H9 (cell line): Measurements from ENCODE around the gene FASTK. TPM values are rescaled to one million over a fixed set of nuclear protein-coding genes. Genes with fewer than 3 reads are reported as not detected.

Source experiments
- DNase-seq: peaks from one replicate; pipeline ENCODE4 v3.0.0-alpha.2; 2017
- H2AFZ ChIP-seq: one replicate; pipeline ENCODE4 v1.6.1; 2013; ENCODE audit warnings: mild to moderate bottlenecking, low read length, control low read depth, moderate library complexity
- H2AK5ac ChIP-seq: 2 replicates; pipeline ENCODE4 v1.6.1; 2013; ENCODE audit warnings: low read length, control low read depth, mixed read lengths; ENCODE audit not compliant: insufficient read length
- H2BK120ac ChIP-seq: one replicate; pipeline ENCODE4 v1.6.1; 2013; ENCODE audit warnings: low read depth, mild to moderate bottlenecking, low read length, control low read depth, inconsistent platforms; ENCODE audit not compliant: poor library complexity, severe bottlenecking
- H2BK12ac ChIP-seq: 2 replicates; pipeline ENCODE4 v1.6.1; 2013; ENCODE audit warnings: low read length, control low read depth, mixed read lengths, low read depth; ENCODE audit not compliant: insufficient read length
- H2BK15ac ChIP-seq: 2 replicates; pipeline ENCODE4 v1.6.1; 2013; ENCODE audit warnings: low read depth, low read length, control low read depth
- H2BK20ac ChIP-seq: one replicate; pipeline ENCODE4 v1.6.1; 2013; ENCODE audit warnings: low read depth, mild to moderate bottlenecking, low read length, control low read depth, inconsistent platforms; ENCODE audit not compliant: poor library complexity, severe bottlenecking
- H2BK5ac ChIP-seq: 2 replicates; pipeline ENCODE4 v1.6.1; 2013; ENCODE audit warnings: low read length, control low read depth, mixed read lengths; ENCODE audit not compliant: insufficient read length
- H3K14ac ChIP-seq: 2 replicates; pipeline ENCODE4 v1.6.1; 2013; ENCODE audit warnings: low read length, control low read depth; ENCODE audit not compliant: insufficient read depth
- H3K18ac ChIP-seq: 2 replicates; pipeline ENCODE4 v1.6.1; 2013; ENCODE audit warnings: low read depth, mild to moderate bottlenecking, mixed read lengths, low read length, control low read depth; ENCODE audit not compliant: insufficient read length
- H3K23ac ChIP-seq: 2 replicates; pipeline ENCODE4 v1.6.1; 2013; ENCODE audit warnings: low read length, control low read depth, mixed read lengths, low read depth; ENCODE audit not compliant: insufficient read length
- H3K23me2 ChIP-seq: 2 replicates; pipeline ENCODE4 v1.6.1; 2013; ENCODE audit warnings: low read depth, mild to moderate bottlenecking, mixed read lengths, low read length, control low read depth; ENCODE audit not compliant: insufficient read length, poor library complexity, severe bottlenecking
- H3K27ac ChIP-seq: 2 replicates; pipeline ENCODE4 v1.5.1; 2013; ENCODE audit warnings: low read length, control low read depth, mixed read lengths, low read depth; ENCODE audit not compliant: insufficient read length
- H3K27me3 ChIP-seq: 2 replicates; pipeline ENCODE4 v1.6.1; 2013; ENCODE audit warnings: low read length, control low read depth, inconsistent platforms; ENCODE audit not compliant: insufficient read depth
- H3K4ac ChIP-seq: 2 replicates; pipeline ENCODE4 v1.6.1; 2013; ENCODE audit warnings: low read depth, mild to moderate bottlenecking, control low read depth, inconsistent platforms, low read length, moderate library complexity
- H3K4me1 ChIP-seq: 2 replicates; pipeline ENCODE4 v1.6.1; 2013; ENCODE audit warnings: low read length, control low read depth, inconsistent platforms; ENCODE audit not compliant: insufficient read depth
- H3K4me2 ChIP-seq: 2 replicates; pipeline ENCODE4 v1.6.1; 2013; ENCODE audit warnings: low read length, control low read depth, mixed read lengths; ENCODE audit not compliant: insufficient read length, insufficient read depth
- H3K56ac ChIP-seq: 2 replicates; pipeline ENCODE4 v1.6.1; 2013; ENCODE audit warnings: low read depth, mild to moderate bottlenecking, mixed read lengths, low read length, control low read depth; ENCODE audit not compliant: insufficient read length
- H3K79me1 ChIP-seq: 2 replicates; pipeline ENCODE4 v1.6.1; 2013; ENCODE audit warnings: low read depth, mild to moderate bottlenecking, moderate library complexity, low read length, control low read depth, inconsistent platforms; ENCODE audit not compliant: insufficient read depth, poor library complexity, severe bottlenecking
- H3K79me2 ChIP-seq: 2 replicates; pipeline ENCODE4 v1.6.1; 2013; ENCODE audit warnings: low read length, control low read depth, inconsistent platforms; ENCODE audit not compliant: insufficient read depth
- H3K9ac ChIP-seq: 2 replicates; pipeline ENCODE4 v1.6.1; 2013; ENCODE audit warnings: low read length, control low read depth, mixed read lengths; ENCODE audit not compliant: insufficient read length; ENCODE audit errors: extremely low read depth
- H3K9me3 ChIP-seq: one replicate; pipeline ENCODE4 v1.6.1; 2013; ENCODE audit warnings: low read depth, low read length, inconsistent platforms; ENCODE audit not compliant: control insufficient read depth
- H3T11ph ChIP-seq: one replicate; pipeline ENCODE4 v1.6.1; 2013; ENCODE audit warnings: mild to moderate bottlenecking, low read length, control low read depth, inconsistent platforms
- H4K20me1 ChIP-seq: one replicate; pipeline ENCODE4 v1.6.1; 2013; ENCODE audit not compliant: control insufficient read depth, insufficient read length, insufficient read depth
- H4K5ac ChIP-seq: 2 replicates; pipeline ENCODE4 v1.6.1; 2013; ENCODE audit warnings: low read depth, mild to moderate bottlenecking, mixed read lengths, low read length, control low read depth; ENCODE audit not compliant: insufficient read length
- H4K8ac ChIP-seq: replicated peaks from 2 replicates; pipeline ENCODE4 v1.6.1; 2013; ENCODE audit warnings: low read length, control low read depth, mixed read lengths, low read depth; ENCODE audit not compliant: insufficient read length
- H4K91ac ChIP-seq: 2 replicates; pipeline ENCODE4 v1.6.1; 2013; ENCODE audit warnings: low read depth, mild to moderate bottlenecking, moderate library complexity, mixed read lengths, low read length, control low read depth; ENCODE audit not compliant: insufficient read length
- H3K27ac Mint-ChIP-seq, 3 experiments: 2 replicates in 2 of 3; 3 replicates in 1 of 3; pipeline ENCODE4 v1.8.0; 2020 to 2021; ENCODE audit warnings: mixed read lengths in 3 of 3, mild to moderate bottlenecking in 1 of 3, moderate library complexity in 1 of 3
- H3K27me3 Mint-ChIP-seq: 2 replicates; pipeline ENCODE4 v1.8.0; 2021; ENCODE audit warnings: low read depth, mild to moderate bottlenecking, moderate library complexity, mixed read lengths
- H3K36me3 Mint-ChIP-seq, 3 experiments: 2 replicates in 2 of 3; 3 replicates in 1 of 3; pipeline ENCODE4 v1.8.0; 2020 to 2021; ENCODE audit warnings: low read depth in 3 of 3, mixed read lengths in 3 of 3; ENCODE audit not compliant: insufficient read depth in 1 of 3
- H3K4me1 Mint-ChIP-seq, 2 experiments: 2 replicates each; pipeline ENCODE4 v1.8.0; 2020; ENCODE audit warnings: mixed read lengths in 2 of 2
- H3K4me3 Mint-ChIP-seq, 2 experiments: 2 replicates in 1 of 2; 3 replicates in 1 of 2; pipeline ENCODE4 v1.8.0; 2020 to 2021; ENCODE audit warnings: mild to moderate bottlenecking in 2 of 2, mixed read lengths in 2 of 2, moderate library complexity in 1 of 2
- H3K9me3 Mint-ChIP-seq, 2 experiments: 2 replicates in 1 of 2; 3 replicates in 1 of 2; pipeline ENCODE4 v1.8.0; 2020; ENCODE audit warnings: mild to moderate bottlenecking in 2 of 2, mixed read lengths in 2 of 2, moderate library complexity in 1 of 2
- CTCF ChIP-seq: fragments of 200-600 bp; sonication (generic); conservative IDR thresholded peaks from 3 replicates; pipeline ENCODE4 v1.8.0; 2021; ENCODE audit warnings: antibody characterized with exemption, mild to moderate bottlenecking
- WGBS: extraction: QIAGEN DNeasy Blood & Tissue Kit; methylation state at CpG from one replicate; pipeline ENCODE4 v1.1.7; 2013; ENCODE audit warnings: missing lambda C conversion rate, low lambda C conversion rate, mixed read lengths; ENCODE audit not compliant: insufficient read length; ENCODE audit errors: extremely low coverage; 5-methylcytosine and 5-hydroxymethylcytosine counted together
- total RNA-seq: library from RNA; stranded (reverse); gene quantifications from 2 replicates; pipeline ENCODE4 v1.2.1, GENCODE V29; 2021

FASTK gene
- total RNA-seq, 1 experiment from 2014 or later = 57.8 TPM

GRCh38 chr7:151045967-151046366 is 34.6 kb downstream of the FASTK start:
- H3K27me3 ChIP-seq = peaks cover 6% of the 10 kb centered on the region; the same call in 1 of the 2 replicates
- no peak overlapping the region for H3K18ac ChIP-seq
- H3K9me3 Mint-ChIP-seq = no peaks in the 10 kb centered on the region; a peak in 1 of 5 replicates
- no peak overlapping the region for H2AFZ ChIP-seq
- H3K4me1 ChIP-seq = no peaks in the 10 kb centered on the region
- no CpG with 5 or more reads among the region's 9 CpGs for WGBS
- no peak overlapping the region for H2AK5ac ChIP-seq
- no peaks in the 10 kb centered on the region for H3K23me2 ChIP-seq
- no peak overlapping the region; the same call in 1 of the 2 replicates for H3K14ac ChIP-seq
- H3K4ac ChIP-seq = no peak overlapping the region
- no peak overlapping the region for H3K56ac ChIP-seq
- H2BK15ac ChIP-seq = no peak overlapping the region
- no peak overlapping the region for H3K23ac ChIP-seq
- H3K36me3 Mint-ChIP-seq = no peaks in the 10 kb centered on the region; a peak in 1 of 7 replicates
- no peak overlapping the region for H4K8ac ChIP-seq
- no peaks in the 10 kb centered on the region for H3K9me3 ChIP-seq
- no peak overlapping the region for H2BK12ac ChIP-seq
- no peak for TF ChIP-seq CTCF
- H2BK5ac ChIP-seq = no peak overlapping the region
- H4K20me1 ChIP-seq = no peaks in the 10 kb centered on the region
- H3K4me3 Mint-ChIP-seq = no peak overlapping the region
- H2BK20ac ChIP-seq = no peak overlapping the region
- no peak for DNase-seq
- H3K27ac Mint-ChIP-seq = peak overlapping the region in 1 of 3 experiments; percentile 55; a peak in 1 of 7 replicates
- no peaks in the 10 kb centered on the region for H3K79me2 ChIP-seq
- no peaks in the 10 kb centered on the region for H3K4me1 Mint-ChIP-seq
- no peak overlapping the region for H3K4me2 ChIP-seq
- H3K27me3 Mint-ChIP-seq = peaks cover 38% of the 10 kb centered on the region
- H4K91ac ChIP-seq = no peak overlapping the region
- H3T11ph ChIP-seq = no peak overlapping the region
- no peak overlapping the region for H3K27ac ChIP-seq
- no peak overlapping the region for H3K9ac ChIP-seq
- no peaks in the 10 kb centered on the region for H3K79me1 ChIP-seq
- no peak overlapping the region for H4K5ac ChIP-seq
- no peak overlapping the region for H2BK120ac ChIP-seq
